ENCODE measurements around the gene USE1.

DNA sequence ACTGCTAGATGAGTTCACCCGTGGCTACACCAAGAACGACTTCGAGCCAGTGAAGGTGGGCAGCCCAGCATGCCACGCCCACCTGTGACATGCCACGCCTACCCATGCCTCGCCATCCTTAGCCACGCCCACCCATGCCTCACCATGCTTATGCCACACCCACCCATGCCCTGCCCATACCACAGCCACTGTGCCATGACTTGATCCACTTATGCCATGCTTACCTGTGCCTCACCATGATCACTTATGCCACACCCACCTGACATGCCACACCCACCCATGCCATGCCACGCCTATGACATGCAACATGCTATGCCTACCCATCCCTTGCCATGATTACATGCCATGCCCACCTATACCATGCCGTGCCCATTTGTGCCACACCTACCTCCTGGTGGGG, 12.9 kb upstream of the USE1 start:
- TF ChIP-seq CTCF (IDR thresholded peaks at IDR 0.05) (no peak), POLR2A (IDR thresholded peaks at IDR 0.05) (no peak)

Measured in body of pancreas (tissue), 4 donors.